MCF 10A (cell line): ENCODE results near the gene FKBP4. TPM values are rescaled to one million over a fixed set of nuclear protein-coding genes. Genes with fewer than 3 reads are reported as not detected.

ENCODE experiments used
- BruUV-seq: library from RNA; stranded (reverse); fragments of 400-500 nt; replicated peaks from 2 replicates; lab custom pipeline; 2021; lab: Mats Ljungman, UMichigan
- CTCF ChIA-PET: fragments of 300-600 bp; sonication (Branson Sonifier 250); formaldehyde crosslinking; extraction: SDS; loops from one replicate; lab custom pipeline; 2021; ENCODE audit warnings: antibody characterized with exemption, inconsistent platforms; lab: Yijun Ruan, JAX
- POLR2A ChIA-PET: fragments of 300-600, 350-650 bp; sonication (Branson Sonifier 250); formaldehyde crosslinking; extraction: SDS; loops from one replicate; lab custom pipeline; 2020; ENCODE audit warnings: antibody characterized with exemption, inconsistent platforms; lab: Yijun Ruan, JAX
- DNase-seq: peaks from one replicate; pipeline ENCODE4 v3.0.0-alpha.2; 2018; ENCODE audit not compliant: unreplicated experiment
- H3K27ac Mint-ChIP-seq: one replicate; pipeline ENCODE4 v1.8.0; 2022; ENCODE audit warnings: mild to moderate bottlenecking, low read depth, mixed read lengths; ENCODE audit not compliant: unreplicated experiment
- H3K27me3 Mint-ChIP-seq: one replicate; pipeline ENCODE4 v1.8.0; 2022; ENCODE audit warnings: mixed read lengths; ENCODE audit not compliant: insufficient read depth, unreplicated experiment
- H3K36me3 Mint-ChIP-seq: one replicate; pipeline ENCODE4 v1.8.0; 2022; ENCODE audit warnings: mild to moderate bottlenecking, moderate library complexity, mixed read lengths; ENCODE audit not compliant: insufficient read depth, unreplicated experiment
- H3K4me1 Mint-ChIP-seq: one replicate; pipeline ENCODE4 v1.8.0; 2022; ENCODE audit warnings: mixed read lengths; ENCODE audit not compliant: insufficient read depth, unreplicated experiment
- H3K4me3 Mint-ChIP-seq: one replicate; pipeline ENCODE4 v1.8.0; 2022; ENCODE audit warnings: mild to moderate bottlenecking, moderate library complexity, mixed read lengths; ENCODE audit not compliant: unreplicated experiment
- H3K9me3 Mint-ChIP-seq: one replicate; pipeline ENCODE4 v1.8.0; 2022; ENCODE audit warnings: mixed read lengths; ENCODE audit not compliant: unreplicated experiment
- intact Hi-C: fragments of 100-400 bp; cut with micrococcal nuclease; formaldehyde crosslinking; loops from 2 replicates; pipeline ENCODE4 v1.14.1; 2022
- total RNA-seq: library from RNA; stranded (reverse); gene quantifications from 2 replicates; pipeline ENCODE4 v1.2.3, GENCODE V29; 2022
- TF ChIP-seq, protein P1 (sequence below): fragments of 200-600 bp; IDR thresholded peaks from one replicate; pipeline ENCODE4 v1.8.0; 2022; ENCODE audit warnings: antibody characterized with exemption, mild to moderate bottlenecking; ENCODE audit not compliant: unreplicated experiment

Gene FKBP4
- total RNA-seq, 1 experiment from 2014 or later = 79.1 TPM

DNA sequence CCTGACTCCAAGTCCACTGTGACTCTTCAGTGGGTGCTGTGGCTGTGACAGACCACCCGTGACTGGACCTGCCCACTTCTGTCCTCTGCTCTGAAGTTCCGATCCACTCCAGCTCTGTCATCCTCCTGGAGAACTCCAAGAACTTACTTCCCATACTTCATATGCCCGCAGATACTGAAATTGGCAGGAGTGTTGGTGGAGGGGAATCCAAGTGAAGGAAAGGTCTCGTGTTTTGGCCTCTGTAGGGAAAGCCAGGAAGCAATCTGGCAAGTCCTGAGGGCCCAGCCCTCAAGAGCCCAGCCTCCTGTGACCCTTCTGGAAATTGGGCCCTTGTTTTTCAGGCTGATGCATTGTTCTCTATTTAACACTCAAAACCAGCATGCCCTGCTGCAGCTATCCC is 22.4 kb upstream of the FKBP4 start:
- no TSS peak for BruUV-seq
- no peak for DNase-seq
- Mint-ChIP-seq H3K4me1 (no peaks in the 10 kb centered on the region), H3K4me3 (no peak overlapping the region), H3K27me3 (peaks cover 75% of the 10 kb centered on the region), H3K27ac (no peak overlapping the region), H3K9me3 (no peaks in the 10 kb centered on the region), H3K36me3 (no peaks in the 10 kb centered on the region)
- intact Hi-C loops = no loop called here
- CTCF ChIA-PET = no interaction called here
- POLR2A ChIA-PET = no interaction called here
- TF ChIP-seq, protein P1, sequence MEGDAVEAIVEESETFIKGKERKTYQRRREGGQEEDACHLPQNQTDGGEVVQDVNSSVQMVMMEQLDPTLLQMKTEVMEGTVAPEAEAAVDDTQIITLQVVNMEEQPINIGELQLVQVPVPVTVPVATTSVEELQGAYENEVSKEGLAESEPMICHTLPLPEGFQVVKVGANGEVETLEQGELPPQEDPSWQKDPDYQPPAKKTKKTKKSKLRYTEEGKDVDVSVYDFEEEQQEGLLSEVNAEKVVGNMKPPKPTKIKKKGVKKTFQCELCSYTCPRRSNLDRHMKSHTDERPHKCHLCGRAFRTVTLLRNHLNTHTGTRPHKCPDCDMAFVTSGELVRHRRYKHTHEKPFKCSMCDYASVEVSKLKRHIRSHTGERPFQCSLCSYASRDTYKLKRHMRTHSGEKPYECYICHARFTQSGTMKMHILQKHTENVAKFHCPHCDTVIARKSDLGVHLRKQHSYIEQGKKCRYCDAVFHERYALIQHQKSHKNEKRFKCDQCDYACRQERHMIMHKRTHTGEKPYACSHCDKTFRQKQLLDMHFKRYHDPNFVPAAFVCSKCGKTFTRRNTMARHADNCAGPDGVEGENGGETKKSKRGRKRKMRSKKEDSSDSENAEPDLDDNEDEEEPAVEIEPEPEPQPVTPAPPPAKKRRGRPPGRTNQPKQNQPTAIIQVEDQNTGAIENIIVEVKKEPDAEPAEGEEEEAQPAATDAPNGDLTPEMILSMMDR = no peak

DNA sequence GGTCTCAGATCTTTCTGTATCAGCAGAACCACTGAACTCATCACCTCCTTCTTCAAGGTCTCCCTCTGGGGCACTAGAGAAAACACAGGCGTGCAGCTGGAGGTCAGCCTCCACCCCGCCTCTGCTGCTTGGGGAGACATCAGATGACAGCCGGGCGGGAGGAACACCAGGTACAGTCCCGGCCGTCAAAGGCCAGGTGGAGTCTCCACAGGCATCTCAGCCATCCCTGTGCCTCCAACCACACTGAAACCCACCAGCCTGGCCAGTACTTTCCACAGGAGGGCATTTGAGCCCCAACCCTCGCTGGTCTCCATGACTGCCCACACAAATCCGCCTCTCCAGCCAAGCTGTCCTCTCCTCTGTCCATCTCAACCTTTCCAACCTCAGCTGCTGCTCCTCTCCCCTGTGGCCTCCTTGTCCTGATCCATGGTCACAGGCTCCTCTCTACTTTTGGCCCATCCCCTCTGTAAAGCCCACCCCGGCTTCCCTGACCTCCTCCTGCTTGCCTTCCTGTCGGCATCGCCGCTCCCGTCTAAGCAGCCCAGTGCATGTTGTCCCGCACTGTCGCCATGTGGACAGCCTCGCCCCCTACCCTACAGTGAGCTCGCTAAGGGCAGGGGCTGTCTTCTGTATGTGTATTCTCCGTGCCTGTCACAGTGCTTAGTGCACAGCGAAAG is 21.4 kb upstream of the FKBP4 start:
- BruUV-seq = no TSS peak
- Mint-ChIP-seq H3K27me3 (peaks cover 75% of the 10 kb centered on the region), H3K27ac (no peak overlapping the region), H3K4me3 (no peak overlapping the region), H3K36me3 (no peaks in the 10 kb centered on the region), H3K9me3 (no peaks in the 10 kb centered on the region), H3K4me1 (no peaks in the 10 kb centered on the region)
- intact Hi-C loops = no loop called here
- TF ChIP-seq, protein P1 = no peak
- ChIA-PET CTCF (interaction anchor here (4.4 kb wide), 1 partner anchor 11 kb away, joined by 25 read pairs; no protein-coding TSS in a partner anchor), POLR2A (no interaction called here)
- DNase-seq = no peak

DNA sequence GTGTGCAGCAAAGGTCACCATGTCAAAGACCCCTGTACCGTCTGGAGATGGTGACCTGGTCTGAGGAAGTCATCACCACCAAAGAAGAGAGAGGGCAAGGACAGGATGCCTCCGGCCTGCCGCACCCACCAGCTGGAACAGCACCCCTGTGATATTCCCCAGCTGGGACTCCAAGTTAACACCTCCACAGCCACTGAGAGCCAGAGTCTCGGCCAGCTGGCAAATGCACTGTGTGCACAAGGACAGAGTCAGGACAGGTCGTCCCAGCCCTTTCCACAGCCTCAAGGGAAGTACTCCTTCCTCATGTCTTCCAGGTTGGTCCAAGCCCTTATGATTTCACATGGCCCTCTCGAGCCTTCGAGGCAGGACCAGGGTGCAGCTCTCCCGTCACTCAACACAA is 19.3 kb upstream of the FKBP4 start:
- CTCF ChIA-PET = interaction anchor here (1.0 to 4.4 kb wide), 2 partner anchors 9 to 13 kb away, joined by 3 to 25 read pairs; no protein-coding TSS in a partner anchor
- intact Hi-C loops = no loop called here
- Mint-ChIP-seq H3K4me3 (no peak overlapping the region), H3K27ac (no peak overlapping the region), H3K27me3 (peaks cover 82% of the 10 kb centered on the region), H3K36me3 (no peaks in the 10 kb centered on the region), H3K9me3 (no peaks in the 10 kb centered on the region), H3K4me1 (no peaks in the 10 kb centered on the region)
- POLR2A ChIA-PET = no interaction called here
- BruUV-seq = no TSS peak
- TF ChIP-seq, protein P1 = no peak
- no peak for DNase-seq

DNA sequence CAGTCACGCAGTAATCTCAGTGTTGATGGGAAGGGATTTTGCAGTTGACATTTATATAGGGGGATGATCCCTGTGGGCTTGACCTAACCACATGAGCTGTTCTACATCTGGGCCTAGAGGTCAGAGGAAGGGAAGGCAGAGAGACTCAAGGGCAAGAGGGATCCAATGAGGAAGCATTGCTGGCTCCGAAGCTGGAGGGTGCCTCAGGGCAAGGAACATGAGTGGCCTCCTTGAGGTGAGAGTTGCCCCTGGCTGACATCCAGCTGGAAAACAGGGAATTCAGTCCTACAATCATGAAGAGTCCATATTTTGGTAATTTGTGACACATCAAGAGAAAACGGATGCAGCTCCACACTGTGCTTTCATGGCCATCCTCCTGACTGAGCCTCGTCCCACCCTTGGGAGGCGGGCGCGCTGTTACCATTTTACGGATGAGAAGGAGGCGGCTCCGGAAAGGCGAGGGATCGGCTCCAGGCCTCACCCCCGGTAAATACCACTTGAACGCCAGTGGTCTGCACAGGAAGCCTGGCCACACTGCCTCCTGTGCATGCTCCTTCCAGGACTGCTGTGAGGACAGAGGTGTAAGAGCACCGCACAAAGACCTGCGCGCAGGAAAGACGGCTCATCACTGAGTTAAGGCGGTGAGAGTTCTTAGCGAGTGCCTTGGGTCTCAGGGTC is 18.5 kb upstream of the FKBP4 start:
- no peak overlapping the region for H3K27ac Mint-ChIP-seq
- no peaks in the 10 kb centered on the region for H3K4me1 Mint-ChIP-seq
- intact Hi-C loops = no loop called here
- no TSS peak for BruUV-seq
- TF ChIP-seq, protein P1 = no peak
- H3K27me3 Mint-ChIP-seq = peaks cover 82% of the 10 kb centered on the region
- no peak for DNase-seq
- H3K36me3 Mint-ChIP-seq = no peaks in the 10 kb centered on the region
- ChIA-PET CTCF (interaction anchor here (0.6 to 4.4 kb wide), 2 partner anchors 8 to 137 kb away, joined by 3 to 25 read pairs; no protein-coding TSS in a partner anchor), POLR2A (no interaction called here)
- H3K4me3 Mint-ChIP-seq = no peak overlapping the region
- no peaks in the 10 kb centered on the region for H3K9me3 Mint-ChIP-seq
